Hepatocyte (in vitro differentiated cells): ENCODE data around the gene SCGB2A2.

ENCODE experiments used
- EZH2 ChIP-seq: fragments of 200-600 bp; sonication (generic); IDR thresholded peaks from 2 replicates; pipeline ENCODE4 v1.6.1; 2016; ENCODE audit warnings: antibody characterized with exemption, mild to moderate bottlenecking, borderline replicate concordance
- EZH2phosphoT487 ChIP-seq: fragments of 200-600 bp; sonication (generic); IDR thresholded peaks from one replicate; pipeline ENCODE4 v1.6.1; 2018; ENCODE audit warnings: antibody characterized with exemption, mild to moderate bottlenecking, low read depth, moderate library complexity; ENCODE audit not compliant: unreplicated experiment, severe bottlenecking
- TF ChIP-seq, protein P1 (sequence below): fragments of 200-600 bp; sonication (generic); IDR thresholded peaks from 2 replicates; pipeline ENCODE4 v1.5.1; 2016; ENCODE audit warnings: antibody characterized with exemption, mild to moderate bottlenecking; ENCODE audit not compliant: poor library complexity

GRCh38 chr11:62260261-62260953 is 9.6 kb upstream of the SCGB2A2 start:
- TF ChIP-seq, protein P1, sequence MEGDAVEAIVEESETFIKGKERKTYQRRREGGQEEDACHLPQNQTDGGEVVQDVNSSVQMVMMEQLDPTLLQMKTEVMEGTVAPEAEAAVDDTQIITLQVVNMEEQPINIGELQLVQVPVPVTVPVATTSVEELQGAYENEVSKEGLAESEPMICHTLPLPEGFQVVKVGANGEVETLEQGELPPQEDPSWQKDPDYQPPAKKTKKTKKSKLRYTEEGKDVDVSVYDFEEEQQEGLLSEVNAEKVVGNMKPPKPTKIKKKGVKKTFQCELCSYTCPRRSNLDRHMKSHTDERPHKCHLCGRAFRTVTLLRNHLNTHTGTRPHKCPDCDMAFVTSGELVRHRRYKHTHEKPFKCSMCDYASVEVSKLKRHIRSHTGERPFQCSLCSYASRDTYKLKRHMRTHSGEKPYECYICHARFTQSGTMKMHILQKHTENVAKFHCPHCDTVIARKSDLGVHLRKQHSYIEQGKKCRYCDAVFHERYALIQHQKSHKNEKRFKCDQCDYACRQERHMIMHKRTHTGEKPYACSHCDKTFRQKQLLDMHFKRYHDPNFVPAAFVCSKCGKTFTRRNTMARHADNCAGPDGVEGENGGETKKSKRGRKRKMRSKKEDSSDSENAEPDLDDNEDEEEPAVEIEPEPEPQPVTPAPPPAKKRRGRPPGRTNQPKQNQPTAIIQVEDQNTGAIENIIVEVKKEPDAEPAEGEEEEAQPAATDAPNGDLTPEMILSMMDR = no peak
- TF ChIP-seq EZH2 = no peak
- TF ChIP-seq EZH2phosphoT487 = no peak
